GM12878 (cell line): ENCODE data around the gene NRTN. TPM values are rescaled to one million over a fixed set of nuclear protein-coding genes. Genes with fewer than 3 reads are reported as not detected.

Experiments used
- ATAC-seq: fragments of 200-7000 bp; cut with Tn5 transposase; 3 replicates; pipeline ENCODE4 v1.9.1; 2020; ENCODE audit warnings: mild to moderate bottlenecking, moderate library complexity
- BruUV-seq: library from RNA; stranded (reverse); fragments of 400-500 nt; replicated peaks from 2 replicates; lab custom pipeline; 2021; lab: Mats Ljungman, UMichigan
- CTCF ChIA-PET: fragments of 300-600 bp; sonication (Branson Sonifier 250); formaldehyde crosslinking; extraction: SDS; loops from one replicate; lab custom pipeline; 2021; ENCODE audit warnings: inconsistent platforms; lab: Yijun Ruan, JAX
- POLR2A ChIA-PET: fragments of 350-600 bp; formaldehyde crosslinking; extraction: SDS; loops from one replicate; lab custom pipeline; 2021; ENCODE audit warnings: inconsistent platforms; lab: Charles Lee
- RAD21 ChIA-PET: fragments of 300-600 bp; sonication (Branson Sonifier 250); formaldehyde crosslinking; loops from one replicate; lab custom pipeline; 2023; ENCODE audit warnings: antibody characterized with exemption; ENCODE audit not compliant: unreplicated experiment; lab: Charles Lee
- SMC1A ChIA-PET: fragments of 300-600 bp; sonication (Branson Sonifier 250); formaldehyde crosslinking; loops from one replicate; lab custom pipeline; 2023; ENCODE audit not compliant: unreplicated experiment, uncharacterized antibody; lab: Charles Lee
- DNase-seq: peaks from one replicate; pipeline ENCODE4 v3.0.0-alpha.2; 2011; ENCODE audit warnings: low read depth, low spot score
- FAIRE-seq: peaks from 3 replicates; lab custom pipeline; 2011; peaks lifted over from hg19 to GRCh38; lab: Jason Lieb, UNC
- H2AFZ ChIP-seq: 2 replicates; pipeline ENCODE4 v1.6.0; 2011; ENCODE audit warnings: low read depth, low read length, control low read depth; ENCODE audit not compliant: control insufficient read depth
- H3K27ac ChIP-seq: 2 replicates; pipeline ENCODE4 v1.5.1; 2011; ENCODE audit warnings: control low read depth; ENCODE audit not compliant: control insufficient read depth, insufficient read depth
- H3K27me3 ChIP-seq, 2 experiments: replicated peaks in 1 of 2; 2 replicates each; pipeline versions ENCODE4 v1.6.0 to v1.6.1; 2011; ENCODE audit warnings: low read length in 1 of 2; ENCODE audit not compliant: control insufficient read depth in 2 of 2, insufficient read depth in 2 of 2
- H3K36me3 ChIP-seq, 2 experiments: 2 replicates each; pipeline ENCODE4 v1.5.1; 2011; ENCODE audit warnings: low read length in 1 of 2; ENCODE audit not compliant: control insufficient read depth in 2 of 2, insufficient read depth in 2 of 2
- H3K4me1 ChIP-seq: 2 replicates; pipeline ENCODE4 v1.6.1; 2011; ENCODE audit warnings: mild to moderate bottlenecking, low read length, moderate library complexity, mixed read lengths; ENCODE audit not compliant: control insufficient read depth, insufficient read depth
- H3K4me2 ChIP-seq: 2 replicates; pipeline ENCODE4 v1.6.0; 2011; ENCODE audit warnings: control low read depth; ENCODE audit not compliant: control insufficient read depth, insufficient read depth
- H3K4me3 ChIP-seq: fragments of 200-600 bp; sonication (generic); 2 replicates; pipeline ENCODE4 v1.5.1; 2016
- H3K79me2 ChIP-seq: 2 replicates; pipeline ENCODE4 v1.6.0; 2011; ENCODE audit warnings: low read length; ENCODE audit not compliant: control insufficient read depth, insufficient read depth
- H3K9ac ChIP-seq: 2 replicates; pipeline ENCODE4 v1.8.0; 2011; ENCODE audit warnings: low read length, control low read depth, mixed read lengths; ENCODE audit not compliant: control insufficient read depth, insufficient read depth
- H3K9me3 ChIP-seq: replicated peaks from 3 replicates; pipeline ENCODE4 v1.5.1; 2011; ENCODE audit warnings: mild to moderate bottlenecking, low read length; ENCODE audit not compliant: control insufficient read depth, insufficient read depth
- H4K20me1 ChIP-seq: 2 replicates; pipeline ENCODE4 v1.6.0; 2011; ENCODE audit not compliant: control insufficient read depth, insufficient read depth
- CEBPZ ChIP-seq: fragments of 150-350 bp; IDR thresholded peaks from 2 replicates; pipeline ENCODE4 v1.6.1; 2016; ENCODE audit warnings: low read depth, low read length
- KLF5 ChIP-seq: fragments of 450-650 bp; IDR thresholded peaks from 2 replicates; pipeline ENCODE4 v1.6.1; 2014; ENCODE audit warnings: mild to moderate bottlenecking; ENCODE audit not compliant: partially characterized antibody
- NFIC ChIP-seq: IDR thresholded peaks from 2 replicates; pipeline ENCODE4 v1.6.1; 2012; ENCODE audit warnings: low read depth, mild to moderate bottlenecking, inconsistent platforms, low read length, moderate library complexity
- RAD51 ChIP-seq: fragments of 450-650 bp; IDR thresholded peaks from 2 replicates; pipeline ENCODE4 v1.6.1; 2016; ENCODE audit warnings: moderate library complexity, mild to moderate bottlenecking, inconsistent platforms
- SMAD5 ChIP-seq: IDR thresholded peaks from 2 replicates; pipeline ENCODE4 v1.6.1; 2016; ENCODE audit warnings: antibody characterized with exemption, low read depth
- USF2 ChIP-seq: IDR thresholded peaks from 2 replicates; pipeline ENCODE4 v1.6.1; 2011; ENCODE audit warnings: low read depth, low read length, improper control_type of control experiment, borderline replicate concordance
- WGBS: methylation state at CpG from one replicate; pipeline ENCODE4 v1.1.6; 2016; ENCODE audit warnings: low lambda C conversion rate; ENCODE audit not compliant: insufficient replicate concordance, insufficient coverage; ENCODE audit errors: missing lambda C conversion rate; 5-methylcytosine and 5-hydroxymethylcytosine counted together
- in situ Hi-C: fragments of 300-500 bp; cut with MboI; formaldehyde crosslinking; loops from 9 replicates; pipeline ENCODE4 v1.14.3; 2018; ENCODE audit warnings: mixed read lengths
- intact Hi-C: fragments of 100-400 bp; cut with micrococcal nuclease; formaldehyde crosslinking; loops from one replicate; pipeline ENCODE4 v1.14.2; 2022; ENCODE audit not compliant: unreplicated experiment
- polyA plus RNA-seq, 11 experiments: library from polyadenylated mRNA; depleted of rRNA in 4 of 11; unstranded in 6 of 11; stranded (reverse) in 5 of 11; fragments of >200 nt; fragmentation: Nextera tagmentation in 4 of 11; fragmentation: Illumina TruSeq in 1 of 11; extraction: Ambion mirVana in 4 of 11; extraction: Trizol in 1 of 11; gene quantifications; 1 replicate in 1 of 11; 2 replicates in 10 of 11; pipeline versions ENCODE4 v1.2.1 to v1.2.3, GENCODE V29; 2011 to 2016; ENCODE audit warnings: inconsistent platforms in 2 of 11, missing spikeins in 2 of 11, low read depth in 1 of 11
- total RNA-seq, 4 experiments: library from RNA; depleted of rRNA in 3 of 4; stranded (reverse); fragments of >200 nt in 3 of 4; fragmentation: Illumina TruSeq in 1 of 4; extraction: Trizol in 1 of 4; gene quantifications; 2 replicates each; pipeline versions ENCODE4 v1.2.1 to v1.2.3, GENCODE V29; 2013 to 2021

Gene NRTN
- total and polyA plus RNA-seq, 10 of the 15 experiments (the other 5 are each of a cell fraction or from before 2014, with no cell fraction given), result not detected

- TF ChIP-seq USF2 (no peak), NFIC (no peak), RAD51 (no peak), KLF5 (no peak)
Observed at GRCh38 chr19:5767949-5768348, 36.9 kb upstream of the NRTN start (continued).

GRCh38 chr19:5772416-5772815, 32.5 kb upstream of the NRTN start:
- Histone ChIP-seq H3K27ac (no peak overlapping the region), H3K27me3 (no peaks in the 10 kb centered on the region), H3K36me3 (no peaks in the 10 kb centered on the region), H2AFZ (no peak overlapping the region), H3K4me1 (no peaks in the 10 kb centered on the region), H3K4me3 (no peak overlapping the region), H4K20me1 (no peaks in the 10 kb centered on the region), H3K79me2 (no peaks in the 10 kb centered on the region), H3K9ac (no peak overlapping the region), H3K4me2 (no peak overlapping the region), H3K9me3 (no peaks in the 10 kb centered on the region)
- no peak for TF ChIP-seq CEBPZ
- TF ChIP-seq SMAD5, result no peak
- RAD21 ChIA-PET, result no interaction called here
- ATAC-seq (no peak), DNase-seq (no peak), FAIRE-seq (no peak)
- SMC1A ChIA-PET, result no interaction called here
- WGBS, result 52% methylated on average over 19 of the region's 19 CpGs
- in situ Hi-C loops, result no loop called here
- POLR2A ChIA-PET, result no interaction called here
- intact Hi-C loops, result no loop called here
- BruUV-seq, result no TSS peak
- CTCF ChIA-PET, result no interaction called here
